ENCODE measurements around the gene CCDC192. TPM values are rescaled to one million over a fixed set of nuclear protein-coding genes. Genes with fewer than 3 reads are reported as not detected.

CCDC192 gene
- polyA plus RNA-seq, 3 donors from 2014 or later: not detected

DNA sequence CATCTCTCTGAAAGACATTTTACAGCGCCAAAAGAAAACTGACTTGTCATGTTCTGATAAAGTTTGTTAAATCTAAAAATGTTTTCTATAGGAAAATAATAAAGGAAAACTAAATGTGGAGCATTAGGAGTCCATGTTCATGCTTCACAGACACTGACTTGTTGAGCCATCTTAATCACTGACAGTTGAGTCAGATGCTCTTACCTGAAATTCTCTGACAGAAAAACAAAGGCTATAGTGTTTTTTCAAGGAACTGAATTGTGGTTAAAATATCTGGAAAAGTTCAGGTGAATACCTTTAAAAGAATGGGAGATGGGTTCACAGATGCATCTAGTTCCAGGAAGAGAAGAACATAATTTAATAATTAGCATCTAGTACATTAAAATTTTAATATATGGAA lies 266.9 kb downstream of the CCDC192 start:
- H3K27ac Mint-ChIP-seq: no peak overlapping the region
- no peak for DNase-seq
- H3K4me3 Mint-ChIP-seq: no peak overlapping the region
- no peaks in the 10 kb centered on the region for H3K4me1 Mint-ChIP-seq
- H3K9me3 Mint-ChIP-seq: no peaks in the 10 kb centered on the region
- peaks cover 6 to 15% (median 14%) of the 10 kb centered on the region in 3 donors for H3K36me3 Mint-ChIP-seq
- H3K27me3 Mint-ChIP-seq (ENCODE audit: low read depth in 3 of 3): no peaks in the 10 kb centered on the region

DNA sequence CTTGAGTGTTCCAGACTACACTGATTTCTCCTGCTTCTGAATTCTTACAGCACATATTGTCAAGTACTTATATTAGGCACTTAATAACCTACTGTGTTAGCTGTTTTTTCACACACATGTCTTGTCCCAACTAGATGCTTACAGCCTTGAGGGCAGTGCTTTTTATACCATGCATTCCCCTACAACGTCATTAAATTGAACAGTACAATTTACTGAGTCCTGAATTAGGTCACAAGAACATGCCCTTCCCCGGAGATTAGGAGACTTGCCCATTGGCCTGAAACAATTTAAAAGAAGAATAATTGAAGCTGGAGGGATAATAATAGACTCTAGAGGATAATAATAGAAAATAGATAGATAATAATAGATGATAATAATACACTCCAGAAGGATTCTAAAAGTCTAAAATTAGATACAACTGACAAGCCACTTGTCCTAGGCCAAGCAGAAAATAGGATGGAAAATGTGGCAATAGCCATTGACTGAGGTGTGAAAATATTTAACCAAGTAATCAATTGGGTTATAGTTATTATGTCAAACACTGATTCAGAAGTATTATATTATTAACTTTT lies 267.7 kb downstream of the CCDC192 start:
- Mint-ChIP-seq H3K9me3 (no peaks in the 10 kb centered on the region), H3K36me3 (peaks cover 2 to 10% (median 10%) of the 10 kb centered on the region in 3 donors), H3K27me3 (ENCODE audit: low read depth in 3 of 3) (no peaks in the 10 kb centered on the region), H3K4me1 (no peaks in the 10 kb centered on the region), H3K27ac (no peak overlapping the region), H3K4me3 (no peak overlapping the region)
- no peak for DNase-seq

DNA sequence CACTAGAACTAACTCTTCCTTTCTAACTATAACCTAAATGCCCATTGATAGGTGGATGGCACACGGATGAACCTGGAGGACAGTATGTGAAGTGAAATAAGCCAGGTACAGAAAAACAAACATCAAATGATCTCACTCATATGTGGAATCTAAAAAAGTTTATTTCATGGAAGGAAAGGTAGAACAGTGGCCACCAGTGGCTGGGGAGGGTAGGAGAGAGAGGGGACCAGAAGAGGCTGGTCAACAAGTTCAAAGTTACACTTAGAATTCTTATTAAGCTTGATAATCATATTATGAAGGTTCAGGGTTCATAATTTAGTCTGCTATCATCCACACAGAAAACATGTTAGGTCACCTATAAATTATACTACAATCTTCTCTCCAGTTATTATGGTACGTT lies 272.8 kb downstream of the CCDC192 start:
- Mint-ChIP-seq H3K27me3 (ENCODE audit: low read depth in 3 of 3) (no peaks in the 10 kb centered on the region), H3K36me3 (peaks cover 0 to 3% (median 0%) of the 10 kb centered on the region in 3 donors), H3K27ac (no peak overlapping the region), H3K4me3 (no peak overlapping the region), H3K9me3 (no peaks in the 10 kb centered on the region), H3K4me1 (no peaks in the 10 kb centered on the region)
- no peak for DNase-seq

DNA sequence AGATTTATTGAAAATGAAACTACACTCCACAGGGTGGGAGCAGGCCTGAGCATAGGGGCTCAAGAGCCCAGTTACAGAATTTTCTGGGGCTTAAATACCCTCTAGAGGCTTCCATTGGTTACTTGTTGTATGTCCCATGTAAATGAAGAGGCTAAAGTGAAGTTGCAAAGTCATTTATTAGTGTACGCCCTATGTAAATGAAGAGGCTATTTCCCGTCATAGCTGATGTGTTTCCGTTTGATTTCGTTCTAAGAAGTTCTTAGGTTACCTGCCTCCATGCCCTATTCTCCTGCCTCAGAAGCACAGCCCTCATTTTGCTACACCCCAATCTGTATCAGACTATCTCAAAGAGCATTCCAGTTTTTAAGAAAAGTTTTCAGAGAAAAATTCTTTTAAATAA lies 273.3 kb downstream of the CCDC192 start:
- no peak for DNase-seq
- Mint-ChIP-seq H3K36me3 (peaks cover 0 to 3% (median 0%) of the 10 kb centered on the region in 3 donors), H3K4me3 (no peak overlapping the region), H3K27ac (no peak overlapping the region), H3K4me1 (no peaks in the 10 kb centered on the region), H3K9me3 (no peaks in the 10 kb centered on the region), H3K27me3 (ENCODE audit: low read depth in 3 of 3) (no peaks in the 10 kb centered on the region)

DNA sequence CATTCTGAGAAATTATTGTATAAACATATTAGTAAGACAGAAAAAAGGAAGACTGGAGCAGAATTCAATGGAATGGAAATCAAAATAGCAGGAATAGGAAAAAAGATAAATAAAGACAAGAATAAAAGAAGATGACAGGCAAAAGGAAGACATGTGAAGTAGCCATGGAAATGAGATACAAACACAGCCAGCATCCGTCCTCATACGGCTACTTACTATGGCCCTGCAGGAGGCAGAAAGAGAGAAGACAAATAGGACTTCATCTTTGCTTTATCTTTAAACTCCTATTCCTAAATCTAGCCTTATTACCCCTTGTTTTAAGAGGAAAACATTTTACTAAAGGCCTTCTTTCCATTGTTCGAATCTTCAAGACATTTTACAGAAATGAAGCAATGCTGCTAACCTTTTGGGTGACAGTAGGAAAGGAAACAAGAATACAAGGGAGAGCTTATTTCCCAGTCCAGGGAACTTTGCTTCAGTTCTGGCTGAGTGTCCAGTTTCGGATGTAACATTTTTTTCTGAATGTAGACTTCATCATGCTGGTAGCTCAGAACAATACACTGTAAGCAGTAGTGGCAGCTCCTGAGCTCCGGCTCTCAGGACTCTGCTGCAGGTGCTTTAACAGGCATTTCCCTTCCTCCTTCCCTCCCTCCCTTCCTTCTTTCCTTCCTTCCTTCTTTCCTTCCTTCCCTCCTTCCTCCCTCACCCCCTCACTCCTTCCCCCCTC lies 274.0 kb downstream of the CCDC192 start:
- no peaks in the 10 kb centered on the region for H3K9me3 Mint-ChIP-seq
- H3K4me3 Mint-ChIP-seq: no peak overlapping the region

DNA sequence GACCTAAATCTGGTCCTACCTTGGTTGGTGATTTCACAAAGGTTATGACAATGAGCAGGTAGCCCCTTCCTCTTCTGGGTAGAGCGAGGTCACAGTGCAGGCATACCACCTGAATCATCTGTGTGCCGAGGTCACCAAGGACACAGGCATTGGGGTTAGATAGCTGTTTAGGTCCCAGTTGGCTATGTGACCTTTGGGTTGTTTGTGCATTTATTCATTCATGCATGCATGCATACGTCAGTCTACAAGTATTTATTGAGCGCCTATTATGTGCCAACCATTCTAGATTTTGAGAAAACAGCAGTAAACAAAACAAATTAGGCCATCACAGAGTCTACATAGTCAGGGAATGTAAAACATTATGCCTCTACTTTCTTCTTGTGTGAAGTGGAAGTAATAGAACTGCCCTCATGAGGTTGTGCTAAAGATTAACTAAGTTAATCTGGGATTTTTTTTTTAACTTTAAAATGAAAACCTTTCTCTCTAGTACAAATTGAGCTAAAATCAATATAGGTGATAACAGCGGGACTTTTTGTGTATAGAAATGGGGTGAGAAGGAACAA lies 275.6 kb downstream of the CCDC192 start:
- Mint-ChIP-seq H3K4me3 (no peak overlapping the region), H3K4me1 (no peaks in the 10 kb centered on the region), H3K27ac (no peak overlapping the region), H3K36me3 (peaks cover 0 to 3% (median 0%) of the 10 kb centered on the region in 3 donors), H3K9me3 (no peaks in the 10 kb centered on the region), H3K27me3 (ENCODE audit: low read depth in 3 of 3) (no peaks in the 10 kb centered on the region)
- DNase-seq: no peak

More for the DNA sequence above, 274.0 kb downstream of the CCDC192 start:
- no peak for DNase-seq
- H3K27me3 Mint-ChIP-seq (ENCODE audit: low read depth in 3 of 3): no peaks in the 10 kb centered on the region
- H3K27ac Mint-ChIP-seq: no peak overlapping the region
- H3K36me3 Mint-ChIP-seq: peaks cover 0 to 3% (median 0%) of the 10 kb centered on the region in 3 donors
- H3K4me1 Mint-ChIP-seq: no peaks in the 10 kb centered on the region

DNA sequence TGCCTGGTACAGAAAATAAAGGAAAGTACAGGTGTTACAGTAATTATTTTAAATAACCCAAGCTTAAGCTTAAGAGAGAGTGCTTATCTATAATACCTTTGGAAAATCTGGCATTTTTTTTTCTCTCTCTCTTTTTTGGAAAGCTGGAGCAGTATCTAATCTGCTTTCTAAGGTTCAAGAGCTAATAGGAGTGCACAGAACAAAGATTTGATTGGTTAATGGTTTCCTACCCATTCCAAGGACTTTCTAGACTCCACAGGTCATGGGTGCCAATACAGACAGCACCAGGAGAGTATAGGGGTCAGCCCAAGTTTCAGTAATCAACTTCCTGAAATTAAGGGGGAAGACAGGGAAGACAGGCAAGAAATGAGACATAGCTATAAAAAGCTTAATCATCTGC lies 276.3 kb downstream of the CCDC192 start:
- Mint-ChIP-seq H3K36me3 (peaks cover 0 to 3% (median 0%) of the 10 kb centered on the region in 3 donors), H3K27me3 (ENCODE audit: low read depth in 3 of 3) (no peaks in the 10 kb centered on the region), H3K4me3 (no peak overlapping the region), H3K27ac (no peak overlapping the region), H3K9me3 (no peaks in the 10 kb centered on the region), H3K4me1 (no peaks in the 10 kb centered on the region)
- DNase-seq: no peak

DNA sequence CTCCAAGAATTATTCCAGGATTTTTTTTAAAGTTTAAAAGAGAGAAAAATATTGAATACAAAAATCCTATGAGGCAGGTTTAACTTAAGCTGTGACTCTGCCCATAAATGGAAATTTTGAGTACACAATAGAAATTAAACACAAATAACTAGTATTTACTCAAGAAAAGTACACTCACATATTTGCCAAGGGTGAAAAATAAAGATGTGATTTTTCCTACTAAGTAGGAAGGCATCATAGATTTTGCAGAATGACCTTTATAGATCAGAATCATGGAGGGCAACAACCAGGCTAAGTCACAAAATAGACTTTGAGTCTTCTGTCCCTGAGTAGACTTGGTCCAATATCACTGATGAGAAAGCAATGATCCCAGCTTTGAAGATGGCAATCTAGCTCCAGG lies 277.7 kb downstream of the CCDC192 start:
- H3K36me3 Mint-ChIP-seq: peaks cover 0 to 3% (median 0%) of the 10 kb centered on the region in 3 donors
- H3K4me3 Mint-ChIP-seq: no peak overlapping the region
- H3K27ac Mint-ChIP-seq: no peak overlapping the region
- no peak for DNase-seq
- H3K27me3 Mint-ChIP-seq (ENCODE audit: low read depth in 3 of 3): no peaks in the 10 kb centered on the region
- H3K4me1 Mint-ChIP-seq: no peaks in the 10 kb centered on the region
- no peaks in the 10 kb centered on the region for H3K9me3 Mint-ChIP-seq

DNA sequence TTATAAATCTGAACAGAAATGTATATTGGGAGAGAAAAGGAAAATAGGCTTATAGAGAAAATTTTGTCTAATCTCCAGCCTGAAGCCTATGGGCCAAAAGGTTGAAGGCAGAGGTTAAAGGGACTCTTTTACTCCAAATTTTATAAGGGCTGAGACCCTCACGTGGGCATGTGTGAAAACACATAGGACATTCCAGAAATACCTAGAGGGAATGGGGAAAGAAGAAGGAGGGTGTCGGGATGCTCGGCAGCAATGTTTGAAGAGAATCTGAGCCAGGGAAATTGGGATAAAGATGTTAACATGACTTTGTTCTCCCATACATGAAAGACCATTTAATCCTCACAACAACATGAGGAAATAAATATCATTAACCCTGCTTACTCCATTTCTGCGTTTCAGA lies 278.3 kb downstream of the CCDC192 start:
- no peaks in the 10 kb centered on the region for H3K27me3 Mint-ChIP-seq (ENCODE audit: low read depth in 3 of 3)
- H3K4me3 Mint-ChIP-seq: no peak overlapping the region
- H3K9me3 Mint-ChIP-seq: no peaks in the 10 kb centered on the region
- peaks cover 0 to 3% (median 0%) of the 10 kb centered on the region in 3 donors for H3K36me3 Mint-ChIP-seq
- H3K4me1 Mint-ChIP-seq: no peaks in the 10 kb centered on the region
- H3K27ac Mint-ChIP-seq: no peak overlapping the region
- DNase-seq: no peak

DNA sequence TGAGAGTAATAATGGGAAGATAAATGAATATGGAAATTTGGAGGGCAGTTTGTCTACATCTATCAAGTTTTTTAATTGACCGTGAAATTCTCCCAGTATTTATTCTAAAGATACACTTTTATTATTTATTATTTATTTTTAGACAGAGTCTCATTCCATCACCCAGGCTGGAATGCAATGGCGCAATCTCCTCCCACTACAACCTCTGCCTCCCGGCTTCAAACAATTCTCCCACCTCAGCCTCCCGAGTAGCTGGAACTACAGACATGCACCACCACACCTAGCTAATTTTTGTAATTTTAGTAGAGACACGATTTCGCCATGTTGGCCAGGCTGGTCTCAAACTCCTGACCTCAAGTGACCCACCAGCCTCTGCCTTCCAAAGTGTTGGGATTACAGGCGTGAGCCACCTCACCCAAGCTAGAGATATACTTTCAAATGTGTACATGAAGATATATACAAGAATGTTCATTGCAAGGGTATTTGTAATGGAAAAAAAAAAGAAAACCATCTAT lies 282.7 kb downstream of the CCDC192 start:
- no peaks in the 10 kb centered on the region for H3K36me3 Mint-ChIP-seq
- H3K27ac Mint-ChIP-seq: no peak overlapping the region
- no peaks in the 10 kb centered on the region for H3K27me3 Mint-ChIP-seq (ENCODE audit: low read depth in 3 of 3)
- DNase-seq: no peak
- H3K4me3 Mint-ChIP-seq: no peak overlapping the region
- H3K4me1 Mint-ChIP-seq: no peaks in the 10 kb centered on the region
- peaks cover 0 to 2% (median 0%) of the 10 kb centered on the region in 6 donors for H3K9me3 Mint-ChIP-seq

DNA sequence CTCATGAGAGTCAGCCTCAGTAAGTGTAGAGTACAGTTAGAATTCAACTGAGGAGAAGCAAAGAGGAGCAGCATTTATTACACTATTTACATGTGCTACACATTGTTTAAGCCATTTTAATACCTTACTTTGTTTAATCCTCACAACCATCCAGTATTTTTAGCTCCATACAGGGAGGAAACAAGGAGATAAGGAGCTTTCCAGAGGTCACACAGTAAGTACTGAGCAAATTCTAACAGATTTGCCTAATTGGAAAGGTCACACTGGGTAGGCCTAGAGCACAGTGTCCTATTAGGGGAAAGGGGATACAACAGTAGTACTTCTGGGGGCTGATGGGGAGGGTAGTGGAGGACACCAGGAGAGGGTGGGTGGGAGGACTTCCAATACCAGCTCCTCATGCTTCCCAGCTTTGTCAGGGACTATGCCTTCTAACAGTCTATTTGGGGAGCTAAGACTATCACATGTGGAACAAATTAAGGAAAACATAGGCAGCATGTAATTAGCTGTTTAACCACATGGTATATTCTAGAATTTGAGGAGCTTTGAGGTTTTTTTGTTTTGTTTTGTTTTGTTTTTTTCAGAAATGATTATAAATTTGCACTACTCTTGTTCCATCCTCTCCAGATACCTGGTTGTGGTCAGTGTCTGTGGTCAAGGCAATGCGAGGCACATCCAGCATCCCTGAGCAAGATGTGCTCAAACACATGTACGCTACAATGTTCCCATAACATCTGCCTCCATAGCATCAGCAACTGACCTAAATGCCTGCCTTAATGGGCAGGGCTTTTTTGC lies 284.4 kb downstream of the CCDC192 start:
- H3K4me1 Mint-ChIP-seq: no peaks in the 10 kb centered on the region
- H3K27ac Mint-ChIP-seq: no peak overlapping the region
- H3K4me3 Mint-ChIP-seq: no peak overlapping the region
- H3K27me3 Mint-ChIP-seq (ENCODE audit: low read depth in 3 of 3): no peaks in the 10 kb centered on the region
- peaks cover 0 to 5% (median 0%) of the 10 kb centered on the region in 3 donors for H3K36me3 Mint-ChIP-seq
- DNase-seq: no peak
- peaks cover 0 to 6% (median 0%) of the 10 kb centered on the region in 6 donors for H3K9me3 Mint-ChIP-seq

DNA sequence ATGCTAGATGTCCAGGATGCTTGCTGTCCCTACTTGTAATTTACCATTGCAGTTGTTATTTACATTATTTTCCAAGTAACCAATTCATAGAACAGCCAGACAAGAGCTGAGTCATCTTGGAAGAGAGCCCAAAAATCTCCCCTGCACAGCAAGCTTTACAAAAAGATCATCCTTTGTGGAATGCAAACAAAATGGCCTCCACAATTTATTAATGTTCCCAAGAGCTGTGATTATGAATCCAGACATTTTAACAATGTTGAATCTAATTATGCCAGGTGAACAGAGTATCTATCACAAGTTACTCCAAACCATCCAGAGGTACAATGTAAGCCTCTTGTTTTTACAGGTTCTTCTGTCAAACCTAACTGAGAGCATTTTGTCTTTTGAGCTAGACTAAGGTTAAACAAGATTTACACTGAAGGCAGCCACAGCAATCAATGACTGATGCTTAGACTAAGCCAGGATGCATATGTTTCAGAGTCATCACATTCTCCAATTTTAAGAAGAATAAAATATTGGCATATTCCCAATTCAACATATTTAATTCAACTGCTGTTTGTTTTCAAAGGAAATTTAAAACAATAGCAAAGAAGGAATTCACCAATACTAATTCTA lies 285.1 kb downstream of the CCDC192 start:
- Mint-ChIP-seq H3K4me3 (no peak overlapping the region), H3K27me3 (ENCODE audit: low read depth in 3 of 3) (no peaks in the 10 kb centered on the region), H3K9me3 (peaks cover 0 to 8% (median 0%) of the 10 kb centered on the region in 6 donors), H3K27ac (no peak overlapping the region), H3K36me3 (peaks cover 0 to 7% (median 3%) of the 10 kb centered on the region in 3 donors), H3K4me1 (no peaks in the 10 kb centered on the region)
- DNase-seq: no peak

Measured in immature natural killer cell (primary cell).